ENCODE measurements around the gene CADM2.

DNA sequence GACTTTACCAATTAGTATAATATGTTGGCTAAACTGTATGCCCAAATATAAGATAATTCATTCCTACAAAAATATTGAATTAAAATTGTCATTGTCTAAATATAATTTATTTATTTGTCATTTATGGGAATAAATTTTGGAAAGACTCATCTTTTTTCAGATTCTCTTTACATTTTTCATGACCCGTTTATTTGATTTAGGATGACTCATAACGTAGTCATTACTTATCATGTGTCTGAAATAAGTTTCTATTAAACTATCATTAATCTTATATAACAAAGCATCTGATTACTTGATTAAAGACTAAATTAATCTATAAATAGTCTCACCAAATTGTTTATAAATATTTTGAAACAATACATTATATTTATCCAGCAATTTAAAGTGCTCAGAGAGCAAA is 516.6 kb downstream of the CADM2 start:
- TF ChIP-seq, protein P1, sequence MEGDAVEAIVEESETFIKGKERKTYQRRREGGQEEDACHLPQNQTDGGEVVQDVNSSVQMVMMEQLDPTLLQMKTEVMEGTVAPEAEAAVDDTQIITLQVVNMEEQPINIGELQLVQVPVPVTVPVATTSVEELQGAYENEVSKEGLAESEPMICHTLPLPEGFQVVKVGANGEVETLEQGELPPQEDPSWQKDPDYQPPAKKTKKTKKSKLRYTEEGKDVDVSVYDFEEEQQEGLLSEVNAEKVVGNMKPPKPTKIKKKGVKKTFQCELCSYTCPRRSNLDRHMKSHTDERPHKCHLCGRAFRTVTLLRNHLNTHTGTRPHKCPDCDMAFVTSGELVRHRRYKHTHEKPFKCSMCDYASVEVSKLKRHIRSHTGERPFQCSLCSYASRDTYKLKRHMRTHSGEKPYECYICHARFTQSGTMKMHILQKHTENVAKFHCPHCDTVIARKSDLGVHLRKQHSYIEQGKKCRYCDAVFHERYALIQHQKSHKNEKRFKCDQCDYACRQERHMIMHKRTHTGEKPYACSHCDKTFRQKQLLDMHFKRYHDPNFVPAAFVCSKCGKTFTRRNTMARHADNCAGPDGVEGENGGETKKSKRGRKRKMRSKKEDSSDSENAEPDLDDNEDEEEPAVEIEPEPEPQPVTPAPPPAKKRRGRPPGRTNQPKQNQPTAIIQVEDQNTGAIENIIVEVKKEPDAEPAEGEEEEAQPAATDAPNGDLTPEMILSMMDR (IDR thresholded peaks at IDR 0.05), result no peak
- no peak for TF ChIP-seq POLR2A (IDR thresholded peaks at IDR 0.05)

All from adrenal gland (tissue), 5 donors.